GM12891 (cell line): ENCODE measurements around the gene TMEM236.

Experiments used
- DNase-seq: peaks from one replicate; pipeline ENCODE4 v3.0.0; 2011; ENCODE audit warnings: low spot score; ENCODE audit not compliant: insufficient read length
- FAIRE-seq: peaks from 2 replicates; lab custom pipeline; 2011; peaks lifted over from hg19 to GRCh38; lab: Jason Lieb, UNC
- PAX5 ChIP-seq: IDR thresholded peaks from 2 replicates; pipeline ENCODE4 v1.6.1; 2011; ENCODE audit warnings: low read length, moderate library complexity, mild to moderate bottlenecking; ENCODE audit not compliant: insufficient read depth, severe bottlenecking
- POLR2A ChIP-seq: IDR thresholded peaks from 2 replicates; pipeline ENCODE4 v1.6.1; 2011; ENCODE audit warnings: low read depth, low read length, control low read depth
- POLR2AphosphoS5 ChIP-seq: IDR thresholded peaks from 2 replicates; pipeline ENCODE4 v1.6.1; 2011; ENCODE audit warnings: low read depth, low read length, control low read depth
- POU2F2 ChIP-seq: IDR thresholded peaks from 2 replicates; pipeline ENCODE4 v1.6.1; 2011; ENCODE audit warnings: low read depth, mild to moderate bottlenecking, control low read depth, low read length, moderate library complexity
- SPI1 ChIP-seq: IDR thresholded peaks from 2 replicates; pipeline ENCODE4 v1.6.1; 2011; ENCODE audit warnings: low read depth, low read length, control low read depth
- TAF1 ChIP-seq: IDR thresholded peaks from 2 replicates; pipeline ENCODE4 v1.6.1; 2011; ENCODE audit warnings: low read depth, low read length, control low read depth

TMEM236 gene

DNA sequence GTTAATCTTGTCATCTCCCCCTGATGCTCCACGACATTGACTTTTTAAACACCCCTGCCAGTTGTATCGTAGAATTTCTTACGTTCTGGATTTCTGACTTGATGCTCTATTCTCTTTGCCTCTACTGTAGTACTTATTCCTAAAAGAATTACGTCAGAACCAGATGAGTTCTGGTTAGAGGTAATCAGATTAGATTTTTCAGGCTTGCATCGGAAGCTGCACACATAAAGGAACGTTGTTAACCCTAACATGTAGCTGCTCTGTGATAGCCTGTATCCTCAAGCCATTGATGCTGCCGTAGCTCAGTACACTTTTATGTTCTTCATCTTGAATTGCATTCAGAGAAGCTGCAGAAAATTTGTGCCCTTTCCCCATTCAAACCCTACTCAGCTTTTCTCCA, 26.3 kb upstream of the TMEM236 start:
- FAIRE-seq: no peak
- TF ChIP-seq POLR2AphosphoS5: no peak
- TF ChIP-seq SPI1: no peak
- no peak for TF ChIP-seq PAX5
- no peak for TF ChIP-seq POU2F2
- TF ChIP-seq TAF1: no peak
- TF ChIP-seq POLR2A: no peak
- DNase-seq: no peak

DNA sequence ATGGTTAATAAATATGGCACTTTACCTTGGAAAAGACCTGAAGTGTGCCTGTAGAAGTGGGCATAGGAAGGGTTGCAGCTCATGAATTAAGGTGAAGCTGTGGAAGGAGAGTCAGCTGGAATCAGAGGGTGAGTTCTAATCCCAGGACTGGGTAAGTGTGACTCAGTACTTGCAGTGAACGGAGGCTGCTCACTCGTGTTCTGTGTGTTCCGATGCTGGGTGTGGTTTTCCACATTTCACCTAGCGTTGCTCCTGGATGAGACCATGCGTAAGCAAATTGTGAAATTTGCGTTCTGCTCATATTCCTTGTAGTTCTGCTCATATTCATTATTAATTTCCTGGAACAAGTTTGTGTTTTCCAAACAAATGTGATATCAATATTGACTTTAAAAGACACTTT, 22.4 kb upstream of the TMEM236 start:
- FAIRE-seq: no peak

DNA sequence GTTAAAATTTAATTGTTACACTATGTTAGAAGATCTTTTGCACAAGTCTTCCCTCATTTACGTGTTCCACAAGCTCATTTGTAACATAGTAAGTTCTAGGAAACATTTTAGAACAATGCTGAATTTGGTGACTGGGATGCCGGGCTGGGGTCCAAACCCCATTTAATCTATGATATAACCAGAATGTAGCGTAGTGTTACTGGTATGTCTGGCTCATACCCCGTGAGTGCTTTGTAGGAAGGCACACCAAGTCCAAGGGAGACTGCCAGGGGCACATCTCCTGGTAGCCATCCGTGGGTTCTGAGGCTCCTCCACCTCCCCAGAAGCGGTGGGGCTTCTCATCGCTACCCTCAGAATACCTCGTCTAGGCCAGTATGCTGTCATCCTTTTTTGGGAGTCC, 21.3 kb upstream of the TMEM236 start:
- FAIRE-seq (no peak), DNase-seq (no peak)
- TF ChIP-seq PAX5 (no peak), POU2F2 (no peak), SPI1 (no peak), POLR2AphosphoS5 (no peak), POLR2A (no peak), TAF1 (no peak)

More for the DNA sequence above, 22.4 kb upstream of the TMEM236 start:
- TF ChIP-seq POLR2A (no peak), POU2F2 (no peak), SPI1 (no peak)
- no peak for DNase-seq

DNA sequence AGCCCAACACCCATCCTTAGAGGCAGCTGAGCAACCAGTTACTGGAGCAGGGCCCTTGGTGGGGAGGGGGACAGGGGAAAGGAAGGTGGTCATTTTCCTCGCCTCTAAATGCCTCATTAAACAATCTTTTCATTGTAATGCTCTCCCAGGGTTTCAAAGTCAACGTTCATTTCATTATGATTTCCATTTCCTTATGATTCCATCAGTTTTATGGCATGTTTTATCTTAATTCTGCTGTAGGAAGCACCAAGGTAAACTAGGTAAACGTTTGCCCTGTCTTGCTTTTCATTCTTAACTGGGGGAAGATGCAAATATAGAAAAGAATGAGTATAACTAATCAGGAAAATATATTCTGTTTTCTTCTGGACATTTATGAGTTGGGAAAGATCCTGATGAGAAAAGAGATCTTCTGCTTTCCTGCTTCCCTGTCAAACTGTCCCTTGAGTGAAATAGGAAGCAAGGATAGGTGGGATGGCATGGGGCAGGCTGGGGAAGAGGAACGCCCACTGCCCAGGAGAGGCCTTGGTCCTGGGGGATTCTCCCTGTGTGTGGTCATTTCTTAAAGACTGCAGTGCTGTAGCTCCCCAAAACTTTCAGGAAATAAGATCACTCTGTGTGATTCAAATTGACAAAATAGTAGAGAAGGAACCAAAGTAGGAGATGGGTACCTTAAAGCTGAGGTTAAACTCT, 20.5 kb upstream of the TMEM236 start:
- FAIRE-seq: no peak
- TF ChIP-seq POU2F2 (no peak), PAX5 (no peak), POLR2A (no peak), SPI1 (no peak), TAF1 (no peak), POLR2AphosphoS5 (no peak)
- DNase-seq: no peak

DNA sequence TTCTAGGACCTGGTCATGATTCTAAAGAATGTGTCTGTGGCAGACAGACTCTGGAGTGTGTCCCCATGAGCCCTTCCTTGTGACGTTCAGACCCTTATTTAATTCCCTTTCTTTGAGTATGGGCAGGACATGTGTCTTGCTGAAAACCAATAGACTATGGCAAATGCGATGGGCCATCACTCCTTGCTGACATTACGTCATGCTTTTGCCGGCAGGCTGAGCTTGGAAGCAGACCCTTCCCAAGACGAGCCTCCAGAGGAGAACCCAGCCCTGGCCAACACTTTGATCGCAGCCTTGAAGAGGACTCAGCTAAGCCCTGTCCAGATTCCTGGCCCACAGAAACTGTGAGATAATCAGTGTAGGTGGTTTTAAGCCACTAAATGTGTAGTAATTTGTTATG, 18.4 kb upstream of the TMEM236 start:
- no peak for FAIRE-seq

DNA sequence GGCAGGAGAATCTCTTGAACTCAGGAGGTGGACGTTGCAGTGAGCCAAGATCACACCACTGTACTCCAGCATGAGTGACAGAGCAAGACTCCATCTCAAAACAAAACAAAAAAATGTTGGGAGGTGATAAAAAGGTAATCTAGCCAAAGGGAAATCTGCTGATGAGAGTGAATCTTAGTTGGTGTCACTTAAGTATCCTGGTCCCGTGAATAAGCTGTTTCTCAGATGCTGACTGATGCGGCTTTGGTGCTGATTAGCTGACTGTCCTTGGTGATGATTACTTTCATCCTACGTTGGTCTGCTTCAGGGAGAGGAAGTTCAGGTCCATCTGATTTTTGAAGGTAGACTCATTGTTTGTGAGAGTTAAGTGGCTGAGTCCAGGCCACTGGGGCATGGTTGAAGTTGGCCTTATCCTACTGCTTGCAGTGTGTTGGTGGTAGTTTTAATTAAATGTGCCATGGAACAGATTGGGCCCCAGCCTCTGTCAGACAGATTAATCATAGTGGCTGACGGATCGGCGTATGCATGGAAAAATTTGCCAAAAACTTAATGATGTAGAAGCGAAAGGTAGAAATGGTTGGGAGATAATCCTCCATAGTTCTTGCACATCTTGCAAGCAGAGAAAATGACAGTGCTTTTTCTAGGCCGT, 17.4 kb upstream of the TMEM236 start:
- no peak for TF ChIP-seq PAX5
- TF ChIP-seq POU2F2: no peak
- TF ChIP-seq POLR2A: no peak
- no peak for TF ChIP-seq TAF1
- no peak for TF ChIP-seq POLR2AphosphoS5
- TF ChIP-seq SPI1: no peak
- FAIRE-seq: no peak

More for the DNA sequence above, 18.4 kb upstream of the TMEM236 start:
- DNase-seq: no peak
- no peak for TF ChIP-seq TAF1
- TF ChIP-seq POLR2A: no peak
- TF ChIP-seq PAX5: no peak
- TF ChIP-seq POLR2AphosphoS5: no peak
- no peak for TF ChIP-seq SPI1
- no peak for TF ChIP-seq POU2F2

DNA sequence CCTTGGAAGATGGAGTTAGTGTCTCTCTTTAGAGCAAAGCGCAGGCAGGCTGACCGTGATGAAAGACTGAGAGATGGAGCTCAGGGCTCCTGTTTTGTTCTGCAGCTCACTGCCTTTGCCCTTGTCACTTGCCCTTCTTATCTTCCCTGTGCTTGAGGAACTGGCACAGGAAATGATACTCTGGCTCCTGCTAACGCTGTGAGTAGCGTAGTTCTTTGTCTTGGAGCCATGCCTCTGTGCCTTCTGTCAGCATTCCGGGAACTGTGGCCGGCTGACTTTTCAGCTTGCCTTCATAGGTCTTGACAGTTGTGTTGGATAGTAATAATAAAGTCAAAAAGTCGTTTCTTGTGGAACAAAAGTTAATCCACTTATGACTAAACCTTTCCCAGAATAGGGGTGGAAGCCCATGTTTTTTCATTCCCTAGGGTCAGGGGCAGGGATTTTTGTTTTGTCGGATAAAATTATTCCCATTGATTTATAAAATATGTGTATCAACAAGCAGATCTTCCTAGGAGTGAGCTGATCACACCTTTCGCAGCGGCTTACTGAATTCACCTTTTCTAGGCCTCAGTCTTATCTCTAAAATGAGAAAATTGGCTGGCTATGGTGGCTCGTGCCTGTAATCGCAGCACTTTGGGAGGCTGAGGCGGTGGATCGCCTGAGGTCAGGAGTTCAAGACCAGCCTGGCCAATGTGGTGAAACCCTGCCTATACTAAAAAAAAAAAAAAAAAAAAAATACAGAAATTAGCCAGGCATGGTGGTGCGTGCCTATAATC, 16.6 kb upstream of the TMEM236 start:
- TF ChIP-seq TAF1 (no peak), PAX5 (no peak), POU2F2 (no peak), SPI1 (no peak), POLR2AphosphoS5 (no peak), POLR2A (no peak)
- DNase-seq (no peak), FAIRE-seq (no peak)

More for the DNA sequence above, 17.4 kb upstream of the TMEM236 start:
- no peak for DNase-seq

DNA sequence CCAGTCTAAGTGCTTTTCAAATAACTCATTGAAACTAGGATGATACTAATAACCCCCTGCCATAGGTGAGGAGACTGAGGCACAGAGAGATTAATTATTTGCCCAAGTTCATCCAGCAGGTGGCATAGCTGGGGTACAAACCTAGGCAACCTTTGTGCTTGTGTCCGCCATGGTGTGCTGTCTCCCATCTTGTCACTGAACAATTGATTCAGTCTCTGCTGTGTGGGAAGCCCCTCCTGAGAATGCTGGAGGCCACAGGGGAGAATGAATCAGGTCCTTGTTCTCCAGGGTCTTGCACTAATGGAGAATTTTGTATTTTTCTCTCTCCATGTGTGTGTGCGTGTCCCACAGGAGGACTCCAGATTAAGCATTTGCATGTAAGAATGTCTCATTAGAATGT, 15.8 kb upstream of the TMEM236 start:
- no peak for TF ChIP-seq POLR2A
- TF ChIP-seq POU2F2: no peak
- no peak for TF ChIP-seq PAX5
- no peak for TF ChIP-seq POLR2AphosphoS5
- TF ChIP-seq TAF1: no peak
- no peak for TF ChIP-seq SPI1
- no peak for DNase-seq
- FAIRE-seq: no peak
